SK-N-SH (cell line): Measurements from ENCODE around the gene LGALS3BP.

Experiments
- CHD2 ChIP-seq: fragments of 150-350 bp; IDR thresholded peaks from 2 replicates; pipeline ENCODE4 v1.6.1; 2018; ENCODE audit warnings: low read length; ENCODE audit not compliant: partially characterized antibody
- CTCF ChIP-seq: fragments of 200-600 bp; sonication (generic); IDR thresholded peaks from 2 replicates; pipeline ENCODE4 v1.6.1; 2017; ENCODE audit warnings: antibody characterized with exemption, mild to moderate bottlenecking, moderate library complexity
- EP300 ChIP-seq, 2 experiments: IDR thresholded peaks; 2 replicates each; pipeline versions ENCODE4 v1.4.0 to v1.6.1; 2012; ENCODE audit warnings: borderline replicate concordance in 1 of 2, low read depth in 1 of 2, low read length in 1 of 2
- EZH2phosphoT487 ChIP-seq: fragments of 200-600 bp; sonication (generic); IDR thresholded peaks from 2 replicates; pipeline ENCODE4 v1.6.1; 2017; ENCODE audit warnings: low read depth, mixed run types, mild to moderate bottlenecking, antibody characterized with exemption, moderate library complexity, borderline replicate concordance
- FOXJ3 ChIP-seq: sonication (generic); formaldehyde crosslinking; IDR thresholded peaks from 2 replicates; pipeline ENCODE4 v1.5.1; 2020; ENCODE audit warnings: mild to moderate bottlenecking, missing genetic modification reagents
- MAX ChIP-seq: IDR thresholded peaks from 2 replicates; pipeline ENCODE4 v1.4.0; 2012; ENCODE audit warnings: low read depth
- MXI1 ChIP-seq: IDR thresholded peaks from 2 replicates; pipeline ENCODE4 v1.6.1; 2012; ENCODE audit warnings: mild to moderate bottlenecking, low read depth, low read length, improper control_type of control experiment
- RAD21 ChIP-seq: IDR thresholded peaks from 2 replicates; pipeline ENCODE4 v1.6.1; 2012; ENCODE audit warnings: mild to moderate bottlenecking, low read length
- RFX5 ChIP-seq: IDR thresholded peaks from 2 replicates; pipeline ENCODE4 v1.6.1; 2012; ENCODE audit warnings: mild to moderate bottlenecking, improper control_type of control experiment, low read length
- SIN3A ChIP-seq: IDR thresholded peaks from 2 replicates; pipeline ENCODE4 v1.6.1; 2012; ENCODE audit warnings: low read depth, mild to moderate bottlenecking, low read length, moderate library complexity, borderline replicate concordance
- SMC3 ChIP-seq: IDR thresholded peaks from 2 replicates; pipeline ENCODE4 v1.6.1; 2012; ENCODE audit warnings: low read depth, low read length, improper control_type of control experiment
- TAF1 ChIP-seq: IDR thresholded peaks from 2 replicates; pipeline ENCODE4 v1.6.1; 2012; ENCODE audit warnings: low read depth, mild to moderate bottlenecking, low read length, moderate library complexity, borderline replicate concordance

GRCh38 chr17:78935419-78936323 is 44.1 kb downstream of the LGALS3BP start:
- TF ChIP-seq CTCF (no peak), SIN3A (peak; percentile 90; the same call in 1 of the 2 replicates), RAD21 (peak; percentile 22; the same call in 1 of the 2 replicates), FOXJ3 (CRISPR knock-in tag) (peak; percentile 85), CHD2 (peak; percentile 83), EP300 (IDR thresholded peaks at IDR 0.05; ENCODE audit: borderline replicate concordance in 1 of 2, low read depth in 1 of 2, low read length in 1 of 2) (peak; percentile 55 to 97), SMC3 (peak; percentile 9; the same call in 1 of the 2 replicates), MXI1 (no peak), RFX5 (no peak), EZH2phosphoT487 (no peak), MAX (peak; percentile 61; the same call in 1 of the 2 replicates), TAF1 (peak; percentile 49; the same call in 1 of the 2 replicates)
